Smooth muscle cell of the umbilical artery (primary cell): ENCODE measurements around the gene NPR3. TPM values are rescaled to one million over a fixed set of nuclear protein-coding genes. Genes with fewer than 3 reads are reported as not detected.

ENCODE experiments used
- total RNA-seq: library from RNA; depleted of rRNA; stranded (reverse); fragments of >200 nt; gene quantifications from 2 replicates; pipeline ENCODE4 v1.2.3, GENCODE V29; 2014

The NPR3 gene
- 1.2 and 2.1 TPM in 2 replicates for total RNA-seq

GRCh38 chr5:32710550-32711361 lies at the start of gene NPR3:
Gene NPR3 (plus strand): TSS chr5:32711321. CDS start chr5:32711777, 456 bp downstream.

Other genes starting within 250 kb of the NPR3 start
- gene SUB1, start 125.8 kb upstream of the NPR3 start, total RNA-seq = 186 and 315 TPM in 2 replicates